Right kidney (tissue), 1 donor: ENCODE data around the gene RFX3.

Source experiments
- DNase-seq: peaks from one replicate; pipeline ENCODE4 v3.0.0-alpha.2; 2016

Gene RFX3

GRCh38 chr9:3477236-3477834 lies 48.5 kb downstream of the RFX3 start:
- no peak for DNase-seq

DNA sequence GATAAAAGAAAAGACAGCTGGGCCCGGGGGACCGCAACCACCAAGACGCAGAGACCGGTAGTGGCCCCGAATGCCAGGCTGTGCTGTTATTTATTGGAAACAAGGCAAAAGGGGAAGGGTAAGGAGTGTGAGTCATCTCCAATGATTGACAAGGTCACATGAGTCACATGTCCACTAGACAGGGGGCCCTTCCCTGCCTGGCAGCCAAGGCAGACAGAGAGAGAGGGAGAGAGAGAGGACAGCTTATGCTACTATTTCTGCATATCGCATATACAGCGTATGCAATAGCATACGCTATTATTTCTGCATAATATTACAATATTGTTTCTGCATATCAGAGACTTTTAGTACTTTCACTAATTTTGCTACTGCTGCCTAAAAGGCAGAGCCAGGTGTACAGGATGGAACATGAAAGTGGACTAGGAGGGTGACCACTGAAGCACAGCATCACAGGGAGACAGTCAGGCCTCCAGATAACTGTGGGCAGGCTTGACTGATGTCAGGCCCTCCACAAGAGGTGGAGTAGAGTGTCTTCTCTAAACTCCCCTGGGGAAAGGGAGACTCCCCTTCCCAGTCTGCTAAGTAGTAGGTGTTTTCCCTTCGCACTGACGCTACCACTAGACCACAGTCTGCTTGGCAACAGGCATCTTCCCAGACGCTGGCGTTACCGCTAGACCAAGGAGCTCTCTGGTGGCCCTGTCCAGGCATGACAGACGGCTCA lies 50.3 kb downstream of the RFX3 start:
- no peak for DNase-seq

GRCh38 chr9:3474821-3475220 lies 51.0 kb downstream of the RFX3 start:
- DNase-seq, result no peak

- no peak for DNase-seq
Observed at GRCh38 chr9:3473405-3473804, 52.4 kb downstream of the RFX3 start.

DNA sequence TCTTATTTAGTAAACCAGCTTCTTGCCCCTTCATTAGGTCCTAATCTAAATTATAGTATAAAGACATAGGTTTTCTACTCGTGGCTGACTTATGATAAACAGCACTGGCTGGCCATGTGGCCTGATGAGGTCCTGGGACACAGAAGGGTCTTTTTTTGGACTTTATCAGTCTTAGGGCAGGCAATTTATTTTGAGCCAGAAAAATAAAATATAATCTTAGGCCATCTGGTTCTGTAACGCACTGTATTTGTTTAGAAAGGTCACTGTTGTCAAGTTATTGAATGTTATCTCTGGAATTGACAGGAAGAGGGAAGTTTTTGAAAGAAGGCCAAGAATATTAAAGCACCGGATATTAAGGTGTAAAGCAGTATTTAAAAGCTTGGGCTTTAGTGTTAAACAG lies 53.9 kb downstream of the RFX3 start:
- no peak for DNase-seq

GRCh38 chr9:3468421-3469205 lies 57.2 kb downstream of the RFX3 start:
- DNase-seq, result no peak

GRCh38 chr9:3467593-3468219 lies 58.1 kb downstream of the RFX3 start:
- DNase-seq, result peak; percentile 18

DNA sequence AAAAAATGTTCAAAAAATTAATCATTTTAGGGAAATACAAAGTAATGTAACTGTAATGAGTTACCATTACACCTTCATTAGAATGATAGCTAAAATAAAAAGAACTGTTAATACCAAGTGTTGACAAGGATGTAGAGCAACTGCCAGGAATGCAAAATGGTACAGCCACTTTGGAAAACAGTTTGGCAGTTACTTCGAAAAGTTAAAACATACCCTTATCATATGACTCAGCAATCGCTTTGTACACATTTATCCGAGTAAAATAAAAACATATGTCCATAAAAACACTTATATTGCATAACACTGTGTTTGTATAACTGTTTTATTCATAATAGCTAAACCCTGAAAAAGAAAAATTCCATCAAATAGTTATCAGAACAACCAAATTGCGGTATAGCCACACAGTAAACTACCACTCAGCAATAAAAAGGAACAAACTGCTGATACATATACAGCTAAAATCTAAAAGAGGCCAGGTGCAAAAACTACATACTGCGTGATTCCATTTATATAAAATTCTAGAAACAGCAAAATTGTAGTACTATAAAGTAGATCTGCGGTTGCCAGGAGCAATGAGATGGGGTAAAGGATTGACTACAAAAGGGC lies 61.7 kb downstream of the RFX3 start:
- DNase-seq, result no peak

DNA sequence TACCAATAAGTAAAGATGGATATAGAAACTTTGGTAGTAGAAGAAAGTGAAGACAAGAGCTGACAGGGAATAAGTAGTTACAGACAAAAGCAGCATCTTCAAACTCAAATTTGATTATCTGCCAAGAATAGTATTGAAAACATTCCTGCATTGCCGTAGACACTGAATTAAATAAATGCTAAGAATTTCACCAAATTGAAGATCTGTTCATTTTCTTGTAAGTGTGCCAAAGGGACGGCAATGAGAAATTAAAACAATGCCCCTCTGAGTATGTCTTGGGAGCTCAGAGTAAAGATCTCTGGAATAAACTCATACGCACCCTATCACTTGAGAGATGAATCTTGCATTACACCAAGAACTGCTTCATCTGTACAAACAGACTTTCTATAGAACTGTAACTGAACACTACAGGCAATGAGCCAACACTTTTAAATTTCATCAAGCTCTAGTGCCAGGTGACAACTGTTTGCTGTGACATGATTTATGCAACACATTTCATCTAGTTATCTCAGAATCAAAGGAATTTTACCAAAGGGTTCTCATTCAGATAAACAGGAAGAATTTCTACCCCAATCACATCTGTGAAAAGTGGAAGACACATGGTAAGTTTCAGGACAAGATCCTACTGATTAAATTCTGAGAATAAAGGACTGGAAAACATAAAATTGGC lies 66.9 kb downstream of the RFX3 start:
- no peak for DNase-seq

- DNase-seq, result no peak
Observed at GRCh38 chr9:3457175-3457574, 68.6 kb downstream of the RFX3 start.

DNA sequence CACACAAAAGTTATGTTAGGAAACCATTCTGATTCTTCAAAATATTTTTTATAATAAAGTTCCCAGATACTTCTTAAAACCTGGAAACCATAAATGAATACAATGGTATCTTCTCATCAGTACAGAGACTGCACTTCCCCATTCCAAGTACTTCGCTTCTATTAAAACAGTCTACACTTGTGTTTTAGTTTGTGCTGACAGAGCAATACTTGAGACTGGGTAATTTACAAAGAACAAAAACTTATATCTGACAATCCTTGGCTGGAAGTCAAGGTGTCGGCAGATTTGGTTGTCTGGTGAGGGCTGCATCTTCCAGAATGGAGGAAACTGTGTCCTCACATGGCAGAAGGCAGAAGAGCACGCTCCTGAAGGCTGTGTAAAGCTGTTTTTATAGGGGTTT lies 70.1 kb downstream of the RFX3 start:
- DNase-seq, result no peak

- no peak for DNase-seq
Observed at GRCh38 chr9:3455094-3455493, 70.7 kb downstream of the RFX3 start.

DNA sequence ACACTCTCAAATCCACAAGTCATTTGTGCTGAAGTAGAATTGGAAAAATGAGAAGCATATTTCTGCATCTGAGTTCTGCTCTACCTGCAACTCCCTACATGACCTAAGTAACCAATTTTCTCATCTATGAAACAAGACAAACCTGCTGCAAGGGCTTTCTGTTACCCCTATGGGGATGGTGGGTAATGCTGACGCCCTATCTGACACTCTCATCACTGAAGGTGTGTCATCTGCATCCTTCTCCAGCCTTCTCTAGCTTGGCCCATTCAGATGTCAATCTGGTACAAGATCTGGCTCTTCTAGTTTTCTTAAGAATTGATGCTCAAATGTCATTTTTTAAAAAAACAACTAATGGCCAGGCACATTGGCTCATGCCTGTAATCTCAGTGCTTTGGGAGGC lies 73.8 kb downstream of the RFX3 start:
- no peak for DNase-seq

DNA sequence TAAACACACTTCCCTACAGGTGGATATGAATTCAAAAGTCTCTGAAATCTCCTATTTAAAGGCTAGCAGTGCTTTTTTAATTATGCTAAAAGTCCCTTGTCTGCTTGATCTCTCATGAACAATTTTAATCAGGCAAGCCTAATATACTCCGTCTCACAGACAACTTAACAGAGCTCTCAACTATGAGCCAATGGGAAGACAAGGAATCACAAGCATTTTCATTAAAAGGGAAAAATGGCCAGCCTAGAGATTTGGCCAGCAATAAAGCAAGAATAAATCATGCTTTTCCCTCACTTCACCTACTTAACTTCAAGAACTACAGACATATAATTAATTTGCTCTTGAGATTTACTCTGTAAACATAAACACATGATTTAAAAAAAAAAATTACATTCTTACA lies 78.0 kb downstream of the RFX3 start:
- no peak for DNase-seq

GRCh38 chr9:3447143-3447542 lies 78.7 kb downstream of the RFX3 start:
- DNase-seq, result no peak

GRCh38 chr9:3446313-3446712 lies 79.5 kb downstream of the RFX3 start:
- no peak for DNase-seq

DNA sequence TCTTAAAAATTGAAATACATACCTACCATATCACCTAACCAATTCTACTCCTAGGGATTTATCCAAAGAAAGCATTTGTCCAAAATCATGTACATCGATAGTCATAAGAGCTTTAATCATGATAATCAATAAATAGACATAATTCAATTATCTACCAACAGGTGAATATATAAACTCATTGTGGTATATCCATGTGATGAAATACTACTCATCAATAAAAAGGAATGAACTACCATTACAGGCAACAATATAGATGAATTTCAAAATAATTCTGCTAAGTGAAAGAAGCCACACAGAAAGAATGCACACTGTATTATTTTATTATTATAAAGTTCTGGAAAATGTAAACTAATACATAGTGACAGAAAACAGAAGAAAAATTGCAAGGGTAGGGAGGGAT lies 81.8 kb downstream of the RFX3 start:
- no peak for DNase-seq

GRCh38 chr9:3441197-3441816 lies 84.5 kb downstream of the RFX3 start:
- no peak for DNase-seq

DNA sequence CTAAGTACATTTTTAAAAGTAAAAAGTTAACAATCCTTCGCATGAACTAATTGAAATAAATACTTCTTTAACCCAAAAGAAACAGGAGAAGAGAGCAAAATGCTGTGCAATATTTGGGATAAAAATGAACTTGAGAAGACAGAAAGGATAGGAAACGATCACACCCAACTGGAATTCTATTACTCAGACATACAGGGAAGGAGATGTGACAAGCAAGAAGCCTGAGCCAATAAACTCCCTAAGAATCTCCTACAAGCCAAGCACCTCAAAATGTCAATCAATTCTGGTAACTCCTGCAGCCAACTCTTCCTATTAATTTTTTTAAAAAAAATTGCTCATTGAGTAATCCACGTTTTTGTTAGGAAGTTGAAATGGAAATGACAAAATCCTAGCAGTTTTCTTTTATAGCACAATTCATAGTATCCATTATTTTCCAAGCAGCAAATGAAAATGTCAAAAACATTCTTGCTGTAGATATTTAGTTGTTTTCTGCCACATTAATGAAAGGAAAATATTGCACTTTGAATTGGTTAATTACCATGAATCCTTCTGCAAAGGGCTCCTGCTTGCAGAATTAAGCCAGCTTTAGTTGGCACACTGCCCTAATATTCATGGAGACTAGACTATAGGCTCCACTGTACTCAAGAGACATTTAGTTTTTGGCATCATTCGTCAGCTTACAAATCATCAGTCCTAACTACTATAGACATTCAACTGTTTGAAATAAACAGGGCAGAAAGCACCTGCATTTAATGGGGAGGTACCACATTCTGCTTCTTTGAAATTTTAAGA lies 89.0 kb downstream of the RFX3 start:
- DNase-seq, result no peak

- no peak for DNase-seq
Observed at GRCh38 chr9:3435732-3436131, 90.1 kb downstream of the RFX3 start.

- DNase-seq, result no peak
Observed at GRCh38 chr9:3434594-3434993, 91.2 kb downstream of the RFX3 start.
